ENCODE data around the gene TMEM107.

DNA sequence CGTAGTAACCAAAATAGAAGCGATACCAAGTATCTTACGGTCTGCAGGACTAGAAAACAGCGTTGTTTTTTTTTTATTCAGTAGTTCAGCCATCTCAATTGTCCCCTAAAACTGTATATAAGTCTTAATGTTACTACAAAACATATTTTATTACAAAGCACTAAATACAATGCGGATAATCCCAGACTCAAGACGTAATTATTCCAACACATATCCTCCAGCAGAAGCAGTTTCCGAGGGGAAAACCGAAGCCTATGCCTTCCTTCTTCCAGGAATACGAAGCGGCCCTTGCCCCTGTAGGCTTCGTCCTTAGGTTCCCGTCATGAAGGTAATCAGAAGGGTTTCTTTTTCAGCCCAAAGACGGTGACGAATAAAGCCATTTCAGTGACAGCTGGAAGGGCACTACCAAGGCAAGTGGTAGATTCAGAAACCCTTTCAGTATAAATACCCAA is 2.3 kb downstream of the TMEM107 start:
- no peak for TF ChIP-seq POLR2A (IDR thresholded peaks at IDR 0.05; ENCODE audit: low read length)
- TF ChIP-seq GATA1 (IDR thresholded peaks at IDR 0.05; ENCODE audit: low read depth, low read length) = no peak

All from erythroblast (primary cell).